Activated naive CD4-positive, alpha-beta T cell (primary cell): Measurements from ENCODE around the gene PVR.
"Not testable (repeated sequence)": the region's sequence is repeated elsewhere in the genome, so short reads cannot be mapped to it uniquely, and the experiment has no call there.

Source experiments
- DNase-seq, 4 experiments: peaks; one replicate each; lab custom pipeline; 2025; lab: John Stamatoyannopoulos, UW

PVR gene

GRCh38 chr19:44643605-44644401 is at the start of gene PVR:
PVR (plus strand) TSS chr19:44643910; CDS start chr19:44644097, 187 bp downstream.
- DNase-seq, result peak in 1 of 4 experiments; percentile 7

GRCh38 chr19:44596428-44597130 is 47.1 kb upstream of the PVR start:
- no peak for DNase-seq

- DNase-seq, result no peak
Measured at GRCh38 chr19:44597131-44597491, 46.6 kb upstream of the PVR start.

- DNase-seq, result no peak
Measured at GRCh38 chr19:44598355-44598754, 45.4 kb upstream of the PVR start.

- DNase-seq, result no peak
Measured at GRCh38 chr19:44598880-44599279, 44.8 kb upstream of the PVR start.

GRCh38 chr19:44600466-44600865 is 43.2 kb upstream of the PVR start:
- DNase-seq, result no peak

- DNase-seq, result no peak
Measured at GRCh38 chr19:44602081-44602480, 41.6 kb upstream of the PVR start.

- DNase-seq, result no peak
Measured at GRCh38 chr19:44603201-44603945, 40.3 kb upstream of the PVR start.

- DNase-seq, result no peak
Measured at GRCh38 chr19:44604241-44604640, 39.5 kb upstream of the PVR start.

- no peak for DNase-seq
Measured at GRCh38 chr19:44605547-44605946, 38.2 kb upstream of the PVR start.

GRCh38 chr19:44607049-44607448 is 36.7 kb upstream of the PVR start:
- no peak for DNase-seq

GRCh38 chr19:44607917-44608316 is 35.8 kb upstream of the PVR start:
- DNase-seq, result no peak

- no peak for DNase-seq
Measured at GRCh38 chr19:44608391-44608821, 35.3 kb upstream of the PVR start.

GRCh38 chr19:44609219-44609618 is 34.5 kb upstream of the PVR start:
- DNase-seq, result no peak

GRCh38 chr19:44610497-44610896 is 33.2 kb upstream of the PVR start:
- not testable (repeated sequence) for DNase-seq

- no peak for DNase-seq
Measured at GRCh38 chr19:44611812-44612295, 31.9 kb upstream of the PVR start.

GRCh38 chr19:44613295-44614178 is 30.2 kb upstream of the PVR start, which contains the start of gene IGSF23:
IGSF23 (plus strand) TSS chr19:44613563; CDS start chr19:44613646, 83 bp downstream.
- no peak for DNase-seq

- DNase-seq, result no peak
Measured at GRCh38 chr19:44614313-44614712, 29.4 kb upstream of the PVR start.

GRCh38 chr19:44615863-44616247 is 27.9 kb upstream of the PVR start:
- no peak for DNase-seq

GRCh38 chr19:44617110-44617880 is 26.4 kb upstream of the PVR start:
- DNase-seq, result no peak
